ENCODE measurements around the gene UBE2Z.
"Not testable (repeated sequence)": the region's sequence is repeated elsewhere in the genome, so short reads cannot be mapped to it uniquely, and the experiment has no call there.

Gene UBE2Z

GRCh38 chr17:48908047-48908843 lies at the start of gene UBE2Z:
TSS of gene UBE2Z (plus strand) at chr17:48908407. CDS start at chr17:48908504, 97 bp downstream.
- Mint-ChIP-seq H3K27ac (peak within 1 kb of the TSS; percentile 95), H3K27me3 (no peaks in the 10 kb centered on the region), H3K4me1 (ENCODE audit: low read depth) (peaks cover 50% of the 10 kb centered on the region), H3K36me3 (ENCODE audit: low read depth) (peaks cover 47% of the 10 kb centered on the region), H3K4me3 (peak within 1 kb of the TSS; percentile 91), H3K9me3 (no peaks in the 10 kb centered on the region)
- peak; percentile 93 for DNase-seq

DNA sequence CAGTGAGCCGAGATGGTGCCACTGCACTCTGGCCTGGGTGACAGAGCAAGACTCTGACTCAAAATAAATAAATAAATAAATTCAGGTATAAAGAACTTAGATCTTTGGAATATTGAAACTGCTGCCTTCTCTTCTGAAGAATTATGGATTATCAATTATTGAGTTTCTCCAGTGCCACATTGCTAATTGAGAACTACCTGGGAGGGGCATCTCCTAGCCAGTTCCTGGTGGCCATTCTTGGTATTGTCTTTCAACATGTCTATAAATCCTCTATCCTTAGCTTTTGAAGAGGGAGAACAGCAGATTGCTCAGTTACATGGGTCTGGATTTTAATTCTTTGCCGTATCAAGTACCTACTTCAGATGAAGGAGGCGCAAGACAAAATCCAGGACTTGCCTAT lies 48.2 kb upstream of the UBE2Z start:
- no peak for DNase-seq
- Mint-ChIP-seq H3K9me3 (no peaks in the 10 kb centered on the region), H3K36me3 (ENCODE audit: low read depth) (peaks cover 79% of the 10 kb centered on the region), H3K27me3 (no peaks in the 10 kb centered on the region), H3K4me3 (no peak overlapping the region), H3K27ac (no peak overlapping the region), H3K4me1 (ENCODE audit: low read depth) (peaks cover 3% of the 10 kb centered on the region)

DNA sequence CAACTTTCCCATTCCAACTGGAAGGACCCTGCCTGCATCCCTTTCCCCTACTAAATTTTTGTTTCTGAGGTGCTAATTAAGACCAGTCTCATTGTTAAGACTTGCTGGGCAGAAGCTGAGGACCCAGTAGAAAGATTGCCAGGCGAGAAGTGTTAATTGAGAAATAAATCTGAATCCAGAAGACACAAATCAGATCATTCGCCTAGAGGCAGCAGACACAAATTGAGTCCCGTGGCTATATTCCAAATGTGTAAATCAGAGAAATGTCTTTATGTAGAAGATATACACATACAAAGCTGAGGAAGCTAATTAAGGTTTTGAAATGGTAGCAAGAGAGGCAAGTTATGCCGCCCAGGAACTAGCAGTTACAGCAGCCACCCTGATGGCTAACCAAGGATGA lies 47.8 kb upstream of the UBE2Z start:
- H3K27ac Mint-ChIP-seq, result no peak overlapping the region
- H3K9me3 Mint-ChIP-seq, result no peaks in the 10 kb centered on the region
- H3K36me3 Mint-ChIP-seq (ENCODE audit: low read depth), result peaks cover 76% of the 10 kb centered on the region
- H3K4me3 Mint-ChIP-seq, result no peak overlapping the region
- no peaks in the 10 kb centered on the region for H3K27me3 Mint-ChIP-seq
- DNase-seq, result no peak
- H3K4me1 Mint-ChIP-seq (ENCODE audit: low read depth), result peaks cover 3% of the 10 kb centered on the region

- H3K4me3 Mint-ChIP-seq, result no peak overlapping the region
- no peak overlapping the region for H3K27ac Mint-ChIP-seq
- no peaks in the 10 kb centered on the region for H3K27me3 Mint-ChIP-seq
- no peaks in the 10 kb centered on the region for H3K9me3 Mint-ChIP-seq
- no peak for DNase-seq
- H3K36me3 Mint-ChIP-seq (ENCODE audit: low read depth), result peaks cover 19% of the 10 kb centered on the region
- H3K4me1 Mint-ChIP-seq (ENCODE audit: low read depth), result no peaks in the 10 kb centered on the region
These were observed 39.2 kb upstream of the UBE2Z start for GRCh38 chr17:48868916-48869500.

DNA sequence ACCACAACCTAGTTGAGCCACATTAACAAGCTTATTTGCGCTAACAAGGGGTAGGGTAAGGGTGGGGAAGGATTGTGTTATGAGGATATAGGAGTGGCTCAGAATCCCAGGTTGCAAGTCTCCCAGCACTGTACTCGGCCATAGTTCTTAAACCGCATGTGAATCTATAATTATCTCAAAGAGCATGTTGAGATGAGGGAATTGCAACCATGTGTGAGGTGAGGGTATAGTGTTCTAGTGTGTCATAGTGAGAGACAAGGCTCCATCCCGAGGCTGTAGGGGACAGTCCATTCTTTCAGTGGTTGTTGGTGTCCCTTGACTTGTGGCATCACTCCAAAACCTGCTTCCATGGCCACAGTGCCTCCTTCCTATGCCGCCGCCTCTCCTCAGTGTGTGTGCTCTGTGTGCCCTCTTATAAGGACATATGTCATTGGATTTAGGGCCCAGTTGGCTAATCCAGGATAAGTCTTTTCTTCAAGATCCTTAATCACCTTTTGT lies 38.3 kb upstream of the UBE2Z start:
- DNase-seq, result no peak
- Mint-ChIP-seq H3K4me3 (no peak overlapping the region), H3K9me3 (no peaks in the 10 kb centered on the region), H3K36me3 (ENCODE audit: low read depth) (peaks cover 11% of the 10 kb centered on the region), H3K4me1 (ENCODE audit: low read depth) (no peaks in the 10 kb centered on the region), H3K27ac (no peak overlapping the region), H3K27me3 (no peaks in the 10 kb centered on the region)

GRCh38 chr17:48871035-48871550 lies 37.1 kb upstream of the UBE2Z start:
- H3K27me3 Mint-ChIP-seq, result peaks cover 2% of the 10 kb centered on the region
- no peaks in the 10 kb centered on the region for H3K4me1 Mint-ChIP-seq (ENCODE audit: low read depth)
- H3K36me3 Mint-ChIP-seq (ENCODE audit: low read depth), result peaks cover 3% of the 10 kb centered on the region
- no peak for DNase-seq
- no peaks in the 10 kb centered on the region for H3K9me3 Mint-ChIP-seq
- no peak overlapping the region for H3K4me3 Mint-ChIP-seq
- H3K27ac Mint-ChIP-seq, result no peak overlapping the region

DNA sequence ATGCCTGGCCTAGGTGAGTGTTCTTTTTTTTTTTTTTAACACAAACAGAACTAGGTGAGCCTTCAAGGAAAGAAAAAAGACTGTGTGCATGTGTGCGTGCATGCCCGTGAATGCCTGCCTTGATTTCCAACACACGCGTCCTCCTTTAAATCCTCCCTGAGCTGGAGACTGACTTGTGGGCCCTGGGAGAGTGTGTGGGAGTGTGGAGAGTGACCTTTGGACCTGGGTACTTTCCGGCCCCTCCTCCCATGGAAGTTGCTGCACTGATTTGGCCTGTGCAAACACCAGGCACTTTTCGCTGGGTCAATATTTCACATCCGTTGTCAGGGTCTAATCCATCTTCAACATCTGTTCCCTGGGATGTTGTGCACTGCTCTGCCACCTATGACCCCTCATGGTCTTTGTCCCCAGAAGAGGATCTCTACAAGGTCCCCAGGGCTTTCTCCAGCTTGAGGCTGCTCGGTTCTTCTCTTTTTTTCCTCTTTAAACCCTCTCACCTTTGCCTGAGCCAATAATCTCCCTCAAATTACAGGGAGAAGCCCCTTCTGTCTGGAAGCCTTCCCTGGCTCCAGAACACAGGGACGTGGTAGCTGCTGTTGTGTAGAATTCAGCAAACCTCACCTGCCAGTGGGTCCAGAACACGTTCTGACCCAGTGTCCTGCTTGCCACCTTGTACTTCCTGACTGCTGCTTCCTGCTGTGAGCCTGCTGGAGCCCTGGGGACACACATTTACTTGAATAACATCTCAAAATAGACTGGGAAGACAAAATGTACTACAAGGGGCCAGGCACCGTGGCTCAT lies 36.5 kb upstream of the UBE2Z start:
- no peak overlapping the region for H3K4me3 Mint-ChIP-seq
- no peak overlapping the region for H3K27ac Mint-ChIP-seq
- no peaks in the 10 kb centered on the region for H3K36me3 Mint-ChIP-seq (ENCODE audit: low read depth)
- H3K9me3 Mint-ChIP-seq, result no peaks in the 10 kb centered on the region
- peaks cover 2% of the 10 kb centered on the region for H3K27me3 Mint-ChIP-seq
- H3K4me1 Mint-ChIP-seq (ENCODE audit: low read depth), result no peaks in the 10 kb centered on the region
- DNase-seq, result no peak

- not testable (repeated sequence) for H3K36me3 Mint-ChIP-seq (ENCODE audit: low read depth); H3K27ac Mint-ChIP-seq; H3K4me1 Mint-ChIP-seq (ENCODE audit: low read depth); H3K27me3 Mint-ChIP-seq; H3K4me3 Mint-ChIP-seq; H3K9me3 Mint-ChIP-seq; DNase-seq
These were observed 35.8 kb upstream of the UBE2Z start for GRCh38 chr17:48872409-48872808.

- H3K4me1 Mint-ChIP-seq (ENCODE audit: low read depth), result no peaks in the 10 kb centered on the region
- H3K27me3 Mint-ChIP-seq, result peaks cover 2% of the 10 kb centered on the region
- DNase-seq, result no peak
- H3K27ac Mint-ChIP-seq, result no peak overlapping the region
- no peak overlapping the region for H3K4me3 Mint-ChIP-seq
- H3K9me3 Mint-ChIP-seq, result no peaks in the 10 kb centered on the region
- H3K36me3 Mint-ChIP-seq (ENCODE audit: low read depth), result no peaks in the 10 kb centered on the region
These were observed 35.0 kb upstream of the UBE2Z start for GRCh38 chr17:48873209-48873608.

- H3K4me3 Mint-ChIP-seq, result no peak overlapping the region
- H3K36me3 Mint-ChIP-seq (ENCODE audit: low read depth), result no peaks in the 10 kb centered on the region
- no peaks in the 10 kb centered on the region for H3K4me1 Mint-ChIP-seq (ENCODE audit: low read depth)
- DNase-seq, result no peak
- peaks cover 2% of the 10 kb centered on the region for H3K27me3 Mint-ChIP-seq
- no peaks in the 10 kb centered on the region for H3K9me3 Mint-ChIP-seq
- no peak overlapping the region for H3K27ac Mint-ChIP-seq
These were observed 34.3 kb upstream of the UBE2Z start for GRCh38 chr17:48873696-48874443.

DNA sequence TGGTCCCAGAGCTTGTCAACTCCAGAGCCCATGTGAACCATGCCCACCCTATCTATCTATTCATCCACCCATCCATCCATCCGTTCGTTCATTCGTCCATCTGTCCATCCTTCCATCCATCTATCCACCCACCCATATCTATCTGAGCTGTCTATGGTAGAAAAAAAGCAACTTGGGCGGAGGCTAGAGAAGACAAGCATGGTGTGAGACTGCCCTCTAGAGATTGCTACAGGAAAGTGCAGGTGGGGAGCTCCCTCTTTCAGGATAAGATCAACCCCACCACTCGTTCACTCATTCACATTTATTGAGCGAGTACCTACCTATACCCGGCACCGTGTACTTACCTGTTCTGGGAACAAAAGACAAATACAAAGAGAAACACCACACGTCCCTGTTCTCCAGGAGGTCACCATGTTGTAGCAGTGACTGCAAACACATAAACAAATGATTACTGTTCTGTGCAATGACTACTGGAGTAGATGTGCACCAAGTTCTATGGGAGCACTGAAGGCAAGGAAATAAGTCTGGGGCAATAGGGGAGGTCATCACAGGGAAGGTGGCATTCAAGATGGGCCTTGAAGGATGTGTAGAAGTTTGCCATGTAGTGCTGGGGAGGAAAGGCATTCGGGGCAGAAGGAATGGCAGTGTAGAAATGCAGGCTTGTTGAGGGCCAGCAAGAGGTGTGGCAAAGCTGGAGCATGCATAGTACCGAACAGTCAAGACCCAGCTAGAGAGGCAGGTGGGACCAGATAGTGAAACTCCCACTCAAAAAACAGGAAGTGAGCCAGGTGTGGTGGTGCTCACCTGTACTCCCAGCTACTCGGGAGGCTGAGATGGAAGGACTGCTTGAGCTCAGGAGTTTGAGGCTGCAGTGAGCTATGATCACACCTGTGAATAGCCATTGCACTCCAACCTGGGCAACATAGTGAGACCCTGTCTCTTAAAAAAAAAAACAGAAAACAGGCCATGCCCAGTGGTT lies 29.0 kb upstream of the UBE2Z start:
- Mint-ChIP-seq H3K9me3 (no peaks in the 10 kb centered on the region), H3K27me3 (peaks cover 2% of the 10 kb centered on the region), H3K27ac (no peak overlapping the region), H3K36me3 (ENCODE audit: low read depth) (no peaks in the 10 kb centered on the region), H3K4me1 (ENCODE audit: low read depth) (no peaks in the 10 kb centered on the region), H3K4me3 (no peak overlapping the region)
- DNase-seq, result peak; percentile 58

DNA sequence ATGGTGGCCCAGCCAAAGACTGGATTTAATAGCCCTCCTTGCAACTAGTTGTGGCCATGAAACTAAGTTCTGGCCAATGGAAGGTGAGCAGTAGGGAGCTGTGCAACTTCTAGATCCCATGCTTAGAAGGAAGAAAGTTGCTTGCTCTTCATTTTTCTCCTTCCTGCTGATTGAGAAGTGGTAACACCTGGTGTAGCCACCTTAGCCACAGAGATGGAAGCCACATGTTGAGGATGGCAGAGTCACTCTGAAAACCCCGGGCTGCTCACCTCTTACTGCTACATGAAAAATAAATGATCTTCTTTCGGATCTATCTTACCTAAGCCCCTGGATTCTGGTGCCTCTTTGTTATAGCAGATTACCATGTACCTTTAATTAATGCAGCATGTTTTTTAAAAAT lies 25.9 kb upstream of the UBE2Z start:
- H3K4me1 Mint-ChIP-seq (ENCODE audit: low read depth), result no peaks in the 10 kb centered on the region
- H3K27ac Mint-ChIP-seq, result no peak overlapping the region
- DNase-seq, result no peak
- no peaks in the 10 kb centered on the region for H3K9me3 Mint-ChIP-seq
- no peak overlapping the region for H3K4me3 Mint-ChIP-seq
- H3K36me3 Mint-ChIP-seq (ENCODE audit: low read depth), result no peaks in the 10 kb centered on the region
- no peaks in the 10 kb centered on the region for H3K27me3 Mint-ChIP-seq

DNA sequence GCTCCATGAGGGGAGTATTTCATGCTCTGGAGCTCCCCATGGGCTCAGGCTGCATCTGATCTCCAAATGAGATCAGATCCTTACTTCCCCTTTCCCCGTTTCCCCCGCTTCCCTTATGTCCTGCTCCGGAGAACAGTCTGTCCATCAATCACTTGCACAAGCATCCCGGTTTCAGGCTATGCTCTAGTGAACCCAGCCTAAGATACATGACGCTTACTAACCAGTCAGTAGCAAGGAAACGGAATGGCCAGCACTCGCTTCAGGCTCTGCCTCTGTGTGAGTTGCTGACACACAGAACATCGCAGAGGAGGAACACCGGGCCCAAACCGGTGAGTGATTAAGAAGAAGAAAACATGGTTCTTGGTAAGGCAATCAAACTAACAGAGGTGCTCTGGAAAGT lies 25.0 kb upstream of the UBE2Z start:
- H3K27me3 Mint-ChIP-seq, result no peaks in the 10 kb centered on the region
- H3K36me3 Mint-ChIP-seq (ENCODE audit: low read depth), result no peaks in the 10 kb centered on the region
- no peak overlapping the region for H3K4me3 Mint-ChIP-seq

More for the DNA sequence above, 25.0 kb upstream of the UBE2Z start:
- no peak for DNase-seq
- no peak overlapping the region for H3K27ac Mint-ChIP-seq
- H3K4me1 Mint-ChIP-seq (ENCODE audit: low read depth), result no peaks in the 10 kb centered on the region
- H3K9me3 Mint-ChIP-seq, result no peaks in the 10 kb centered on the region

Measured in activated T-cell treated with anti-CD3 and anti-CD28 coated beads, Interleukin-2, amount 50 U/mL, for 24 hours (primary cell).